ENCODE measurements around the gene OR2T11. TPM values are rescaled to one million over a fixed set of nuclear protein-coding genes. Genes with fewer than 3 reads are reported as not detected.
"Not testable (repeated sequence)": the region's sequence is repeated elsewhere in the genome, so short reads cannot be mapped to it uniquely, and the experiment has no call there.

OR2T11 gene
- total RNA-seq, 4 donors from 2014 or later: not detected

- H3K4me3 ChIP-seq: no peak overlapping the region
- no peaks in the 10 kb centered on the region for H3K4me1 ChIP-seq
- H3K36me3 ChIP-seq: no peaks in the 10 kb centered on the region
- 79% methylated on average over 3 of the region's 3 CpGs for WGBS
- no peak for TF ChIP-seq POLR2AphosphoS5 (IDR thresholded peaks at IDR 0.05)
- no peak for TF ChIP-seq CTCF (IDR thresholded peaks at IDR 0.05)
- no peak for TF ChIP-seq POLR2A (IDR thresholded peaks at IDR 0.05; ENCODE audit: low read depth)
- no peak for TF ChIP-seq EP300 (IDR thresholded peaks at IDR 0.05)
- intact Hi-C loops (cut with DNase I): no loop called here
- H3K27ac ChIP-seq (replicated peaks in 1 of 4): no peak overlapping the region
- no peaks in the 10 kb centered on the region for H3K9me3 ChIP-seq
- no peaks in the 10 kb centered on the region for H3K27me3 ChIP-seq
- no peak for DNase-seq (ENCODE audit: extremely low spot score)
Observed at GRCh38 chr1:248589334-248589733, 45.6 kb downstream of the OR2T11 start.

GRCh38 chr1:248585266-248585665 is 49.6 kb downstream of the OR2T11 start:
- 71% methylated on average over 3 of the region's 3 CpGs for WGBS
- H3K4me3 ChIP-seq: no peak overlapping the region
- no peaks in the 10 kb centered on the region for H3K36me3 ChIP-seq
- H3K4me1 ChIP-seq: no peaks in the 10 kb centered on the region
- no peak overlapping the region for H3K27ac ChIP-seq (replicated peaks in 1 of 4)
- no peak for DNase-seq (ENCODE audit: extremely low spot score)
- no peak for TF ChIP-seq EP300 (IDR thresholded peaks at IDR 0.05)
- TF ChIP-seq POLR2AphosphoS5 (IDR thresholded peaks at IDR 0.05): no peak
- no peak for TF ChIP-seq POLR2A (IDR thresholded peaks at IDR 0.05; ENCODE audit: low read depth)
- TF ChIP-seq CTCF (IDR thresholded peaks at IDR 0.05): no peak
- no peaks in the 10 kb centered on the region for H3K9me3 ChIP-seq
- intact Hi-C loops (cut with DNase I): no loop called here
- H3K27me3 ChIP-seq: no peaks in the 10 kb centered on the region

GRCh38 chr1:248576260-248576980 is 58.5 kb downstream of the OR2T11 start:
- intact Hi-C loops (cut with DNase I): no loop called here
- 75% methylated on average over 9 of the region's 9 CpGs for WGBS

GRCh38 chr1:248574657-248575056 is 60.2 kb downstream of the OR2T11 start, which contains the start of gene OR2T34:
OR2T34 (minus strand) TSS chr1:248574757; CDS start chr1:248574757, 0 bp downstream.
- intact Hi-C loops (cut with DNase I): not testable (repeated sequence)
- 80% methylated on average over 2 of the region's 3 CpGs for WGBS

More at GRCh38 chr1:248576260-248576980, 58.5 kb downstream of the OR2T11 start:
- no peaks in the 10 kb centered on the region for H3K4me1 ChIP-seq
- H3K4me3 ChIP-seq: no peak overlapping the region
- H3K27ac ChIP-seq (replicated peaks in 1 of 4): no peak overlapping the region
- H3K27me3 ChIP-seq: no peaks in the 10 kb centered on the region
- no peak for TF ChIP-seq EP300 (IDR thresholded peaks at IDR 0.05)
- no peak for TF ChIP-seq CTCF (IDR thresholded peaks at IDR 0.05)
- no peak for TF ChIP-seq POLR2AphosphoS5 (IDR thresholded peaks at IDR 0.05)
- TF ChIP-seq POLR2A (IDR thresholded peaks at IDR 0.05; ENCODE audit: low read depth): no peak
- no peak for DNase-seq (ENCODE audit: extremely low spot score)
- H3K36me3 ChIP-seq: no peaks in the 10 kb centered on the region
- H3K9me3 ChIP-seq: no peaks in the 10 kb centered on the region

GRCh38 chr1:248573856-248574255 is 61.0 kb downstream of the OR2T11 start:
- H3K36me3 ChIP-seq; H3K27me3 ChIP-seq; intact Hi-C loops (cut with DNase I); H3K27ac ChIP-seq (replicated peaks in 1 of 4); H3K9me3 ChIP-seq; H3K4me3 ChIP-seq; H3K4me1 ChIP-seq; DNase-seq (ENCODE audit: extremely low spot score): not testable (repeated sequence)
- WGBS: 75% methylated on average over 5 of the region's 8 CpGs

More at GRCh38 chr1:248574657-248575056, 60.2 kb downstream of the OR2T11 start, which contains the start of gene OR2T34:
- H3K4me3 ChIP-seq; H3K4me1 ChIP-seq; H3K27ac ChIP-seq (replicated peaks in 1 of 4); H3K9me3 ChIP-seq; H3K36me3 ChIP-seq; DNase-seq (ENCODE audit: extremely low spot score); H3K27me3 ChIP-seq: not testable (repeated sequence)

Small RNAs within 50 kb of the gene (small RNA-seq; reads per million reads assigned to genes)
- gene RF00019: 0 reads per million in 3 donors

Other genes starting within 250 kb of the OR2T11 start
- gene OR2T1, start 232.0 kb downstream of the OR2T11 start, total RNA-seq: not detected
- gene OR2T2, start 189.5 kb downstream of the OR2T11 start, total RNA-seq: not detected
- gene OR2T3, start 161.7 kb downstream of the OR2T11 start, total RNA-seq: not detected
- not detected for gene OR2T5, start 146.5 kb downstream of the OR2T11 start, total RNA-seq
- gene OR2G6, start 127.0 kb downstream of the OR2T11 start, total RNA-seq: not detected
- not detected for gene OR2T29, start 72.3 kb downstream of the OR2T11 start, total RNA-seq
- gene OR2T34, start 60.3 kb downstream of the OR2T11 start, total RNA-seq: not detected
- not detected for gene OR2T10, start 37.4 kb downstream of the OR2T11 start, total RNA-seq
- gene OR2T35, start 10.2 kb upstream of the OR2T11 start, total RNA-seq: not detected
- gene OR2T27, start 20.4 kb upstream of the OR2T11 start, total RNA-seq: not detected
- gene OR14I1, start 67.7 kb upstream of the OR2T11 start, total RNA-seq: not detected
- gene LYPD8, start 120.7 kb upstream of the OR2T11 start, total RNA-seq: under 1 TPM in 1 of 4 donors, not detected in 3; 0.57 TPM
- 10 to 100 TPM; 19.9 to 36.2 (median 28.3) TPM for gene SH3BP5L, start 190.8 kb upstream of the OR2T11 start, total RNA-seq
- 10 to 100 TPM; 30.3 to 46.4 (median 39.3) TPM for gene ZNF672, start 203.1 kb upstream of the OR2T11 start, total RNA-seq
- 10 to 100 TPM; 19.4 to 37.3 (median 30.5) TPM for gene ZNF692, start 224.0 kb upstream of the OR2T11 start, total RNA-seq

All from esophagus muscularis mucosa (tissue), 4 donors.